NCI-H2196 treated with DMSO at 0.1 percent for 48 hours (cell line): ENCODE data around the gene FGFBP3.
"Not testable (repeated sequence)": the region's sequence is repeated elsewhere in the genome, so short reads cannot be mapped to it uniquely, and the experiment has no call there.

Experiments used
- DNase-seq: peaks from one replicate; lab custom pipeline; 2025; ENCODE audit not compliant: unreplicated experiment; lab: John Stamatoyannopoulos, UW

Gene FGFBP3

GRCh38 chr10:91901784-91902677 lies 7.3 kb downstream of the FGFBP3 start:
- no peak for DNase-seq

DNA sequence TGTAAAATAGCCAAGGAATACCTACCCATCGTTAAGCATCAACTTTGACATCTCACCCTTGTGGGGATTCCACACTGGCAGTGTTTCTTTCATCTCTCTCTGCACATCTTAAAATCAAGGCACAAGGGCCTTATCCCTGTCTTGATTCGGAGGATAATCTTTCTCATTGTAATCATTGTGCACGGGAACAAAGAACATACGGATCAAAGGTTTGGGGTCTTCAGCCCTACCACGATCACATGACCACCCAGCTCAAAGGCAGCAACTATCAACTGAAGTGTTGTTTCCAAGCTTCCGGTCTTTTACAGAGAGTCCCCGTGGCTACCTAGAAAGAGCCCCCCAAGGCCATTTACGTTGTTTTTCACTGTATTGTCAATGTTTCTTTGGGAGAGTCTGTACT lies 11.9 kb downstream of the FGFBP3 start:
- DNase-seq = no peak

DNA sequence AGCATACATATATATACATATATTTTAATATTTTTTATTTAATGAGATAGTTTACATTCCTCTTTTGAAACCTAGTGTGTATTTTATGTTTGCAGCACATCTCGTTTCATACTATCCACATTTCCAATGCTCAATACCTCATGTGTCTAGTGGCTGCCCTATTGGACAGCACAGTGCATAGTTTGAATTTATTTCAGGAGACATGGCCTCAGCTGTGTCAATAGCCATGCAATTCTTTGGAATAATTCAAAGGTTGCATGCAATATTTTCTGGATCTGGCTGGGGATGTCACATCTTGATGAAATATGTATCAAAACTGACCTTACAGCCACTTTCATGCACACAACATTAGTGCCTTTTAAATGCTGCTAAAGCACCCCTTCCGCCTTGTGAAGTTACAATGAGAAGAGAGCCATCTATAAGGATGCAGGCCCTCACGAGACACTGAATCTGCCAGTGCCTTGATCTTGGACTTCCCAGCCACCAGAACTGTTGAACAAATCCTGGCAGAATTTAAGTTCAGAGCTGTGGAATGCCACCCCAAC lies 13.0 kb downstream of the FGFBP3 start:
- no peak for DNase-seq

- not testable (repeated sequence) for DNase-seq
Measured at GRCh38 chr10:91894261-91894685, 15.0 kb downstream of the FGFBP3 start.

DNA sequence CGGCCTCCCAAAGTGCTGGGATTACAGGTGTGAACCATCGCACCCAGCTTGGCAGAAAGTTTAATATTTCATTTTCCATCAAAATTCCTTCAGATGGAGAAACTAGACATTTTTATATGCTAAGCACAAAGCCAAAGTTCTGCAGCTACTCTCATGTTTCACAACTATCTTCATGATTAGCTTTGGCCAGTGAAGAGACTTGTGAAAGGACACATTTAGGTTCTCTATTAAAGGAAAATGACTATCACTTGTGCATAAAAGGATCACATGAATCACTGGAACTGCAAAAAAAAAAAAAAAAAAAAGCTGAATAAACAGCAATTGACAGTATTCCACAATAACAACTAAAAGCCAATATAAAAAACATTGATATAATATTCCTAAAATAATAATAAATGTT lies 16.2 kb downstream of the FGFBP3 start:
- DNase-seq = no peak

GRCh38 chr10:91891125-91892001 lies 17.9 kb downstream of the FGFBP3 start:
- DNase-seq = no peak

GRCh38 chr10:91887272-91888076 lies 21.8 kb downstream of the FGFBP3 start:
- DNase-seq = no peak

- DNase-seq = no peak
Measured at GRCh38 chr10:91886954-91887271, 22.4 kb downstream of the FGFBP3 start.

GRCh38 chr10:91885362-91886079 lies 23.8 kb downstream of the FGFBP3 start:
- no peak for DNase-seq

DNA sequence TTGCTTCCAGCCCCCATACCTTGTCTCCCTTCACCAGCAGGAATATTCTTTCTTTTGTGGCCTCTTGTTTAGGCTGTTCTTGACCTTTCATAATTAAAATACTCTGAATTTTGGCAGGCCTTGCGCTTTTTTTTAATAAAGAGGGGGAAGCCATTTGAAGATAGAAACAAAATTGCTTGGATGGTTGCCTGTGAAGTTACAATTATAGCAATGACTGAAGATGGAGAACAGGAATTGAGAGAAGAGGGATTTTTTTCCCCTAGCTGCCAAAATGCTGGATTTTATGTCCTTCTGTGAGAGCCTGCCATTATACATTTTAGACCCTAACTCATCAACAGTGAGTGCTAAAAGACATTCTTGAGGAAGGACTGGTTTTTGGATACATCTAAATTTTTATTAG lies 24.8 kb downstream of the FGFBP3 start:
- DNase-seq = no peak

- DNase-seq = no peak
Measured at GRCh38 chr10:91883549-91884444, 25.5 kb downstream of the FGFBP3 start.

DNA sequence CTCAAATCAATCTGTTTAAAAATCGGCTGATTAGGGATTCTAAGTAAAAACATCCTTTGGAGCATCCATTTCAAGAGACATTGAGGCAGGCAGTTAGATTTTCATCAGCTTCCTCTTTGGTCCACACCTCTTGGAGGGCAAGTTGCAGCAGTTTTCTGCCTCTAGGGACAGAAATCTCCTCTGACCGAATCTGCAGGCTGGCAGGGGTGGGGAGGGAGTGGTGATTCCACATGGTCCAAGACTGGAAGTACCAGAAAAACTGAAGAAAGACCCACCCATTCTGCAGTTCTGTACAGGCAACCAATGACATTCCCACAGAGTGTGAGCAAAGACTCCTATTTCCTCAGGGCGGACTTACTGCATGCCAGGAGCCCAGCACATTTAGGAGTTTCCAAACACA lies 29.0 kb downstream of the FGFBP3 start:
- DNase-seq = no peak

GRCh38 chr10:91879515-91880170 lies 29.6 kb downstream of the FGFBP3 start:
- DNase-seq = no peak

DNA sequence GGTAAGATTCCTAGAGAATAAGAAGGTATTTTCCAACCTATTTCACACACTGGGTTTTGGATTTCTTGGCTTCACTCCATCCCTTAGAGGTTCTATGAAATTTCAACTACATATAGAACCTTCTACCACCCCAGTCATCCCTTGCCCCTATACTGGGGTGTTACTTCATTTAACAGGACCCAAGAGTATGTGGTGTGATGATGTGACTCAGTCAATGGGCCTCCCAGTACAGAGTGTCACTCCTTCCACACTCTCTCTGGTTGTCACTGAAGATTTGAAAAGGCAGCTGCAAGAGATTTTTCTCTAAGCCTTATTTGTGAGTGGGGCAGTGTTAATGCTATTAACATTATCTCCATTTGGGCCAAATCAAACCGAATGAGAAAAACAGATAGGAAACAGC lies 33.5 kb downstream of the FGFBP3 start:
- no peak for DNase-seq

- no peak for DNase-seq
Measured at GRCh38 chr10:91875156-91875555, 34.1 kb downstream of the FGFBP3 start.

DNA sequence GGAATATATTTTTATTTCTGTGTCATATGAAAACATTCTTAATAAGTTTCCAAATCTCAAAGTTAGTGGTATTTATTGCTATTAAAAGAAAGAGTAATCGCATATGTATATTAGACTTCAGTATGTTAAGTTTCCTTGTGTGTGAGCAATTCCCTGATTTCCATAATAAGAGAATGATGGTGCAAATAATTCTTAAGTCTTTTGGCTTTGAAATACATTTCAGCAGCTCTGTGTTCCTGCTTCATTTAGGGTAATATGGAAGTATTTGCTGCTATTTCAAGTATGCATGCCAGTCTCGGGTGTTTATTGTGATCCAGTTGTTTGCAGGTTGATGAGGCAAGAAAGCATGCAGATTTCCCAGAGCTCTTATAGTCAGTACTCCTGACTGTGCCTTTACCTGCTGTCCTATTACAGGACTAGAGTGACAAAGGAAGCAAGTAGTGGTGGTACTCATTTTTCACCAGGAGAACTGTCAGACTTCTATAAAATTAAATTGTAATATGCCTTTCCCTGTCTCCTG lies 43.7 kb downstream of the FGFBP3 start:
- no peak for DNase-seq

DNA sequence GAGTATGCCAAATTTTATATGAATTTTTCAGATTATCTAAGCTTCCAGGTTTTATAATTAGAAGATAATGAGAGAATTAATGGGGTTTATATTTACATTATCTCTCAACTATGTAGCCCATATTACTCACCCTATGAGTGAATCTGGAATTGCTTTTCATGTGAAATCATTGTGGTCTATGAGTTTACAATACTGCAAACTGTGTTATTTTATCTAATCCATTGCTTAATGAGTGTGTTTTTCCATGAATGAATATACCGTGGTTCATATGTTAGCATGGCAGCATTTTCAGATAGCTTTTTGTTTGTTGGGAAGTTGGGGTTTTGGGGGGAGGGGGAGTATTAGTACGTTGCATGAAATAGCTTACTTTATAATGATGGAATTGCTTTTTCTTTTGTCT lies 44.5 kb downstream of the FGFBP3 start:
- no peak for DNase-seq

GRCh38 chr10:91864099-91864498 lies 45.2 kb downstream of the FGFBP3 start:
- DNase-seq = no peak

GRCh38 chr10:91860885-91861284 lies 48.4 kb downstream of the FGFBP3 start:
- no peak for DNase-seq
